GM19239 (cell line): ENCODE data around the gene NDUFA7.
"Not testable (repeated sequence)": the region's sequence is repeated elsewhere in the genome, so short reads cannot be mapped to it uniquely, and the experiment has no call there.

ENCODE experiments used
- DNase-seq: peaks from one replicate; pipeline ENCODE4 v3.0.0; 2011; ENCODE audit warnings: low spot score; ENCODE audit not compliant: insufficient read length
- FAIRE-seq: peaks from 2 replicates; lab custom pipeline; 2011; peaks lifted over from hg19 to GRCh38; lab: Jason Lieb, UNC

NDUFA7 gene

GRCh38 chr19:8342684-8343482 lies 21.7 kb upstream of the NDUFA7 start, which contains the start of gene KANK3:
TSS of gene KANK3 (minus strand) at chr19:8343262. CDS start at chr19:8337828, 5,434 bp downstream.
- peak; percentile 76 for FAIRE-seq
- DNase-seq, result peak; percentile 97

DNA sequence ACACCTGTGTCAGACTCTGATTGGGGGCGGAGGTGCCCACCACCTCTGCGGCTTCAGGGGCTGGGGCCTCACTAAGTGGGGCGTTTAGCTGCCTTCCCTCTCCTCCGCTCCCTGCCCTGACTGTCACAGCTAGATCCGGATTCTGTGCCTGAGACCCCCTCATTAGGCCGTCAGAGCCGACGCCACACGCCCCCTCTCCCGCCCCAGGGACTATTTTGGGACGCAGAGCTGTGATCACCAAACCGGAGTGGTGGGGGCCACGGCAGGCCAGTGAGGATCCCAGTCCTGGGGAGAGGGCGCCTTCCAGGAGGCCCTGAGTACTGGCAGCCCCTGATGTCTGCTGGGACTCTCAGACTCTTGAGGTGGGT lies 21.1 kb upstream of the NDUFA7 start:
- no peak for FAIRE-seq
- DNase-seq, result no peak

DNA sequence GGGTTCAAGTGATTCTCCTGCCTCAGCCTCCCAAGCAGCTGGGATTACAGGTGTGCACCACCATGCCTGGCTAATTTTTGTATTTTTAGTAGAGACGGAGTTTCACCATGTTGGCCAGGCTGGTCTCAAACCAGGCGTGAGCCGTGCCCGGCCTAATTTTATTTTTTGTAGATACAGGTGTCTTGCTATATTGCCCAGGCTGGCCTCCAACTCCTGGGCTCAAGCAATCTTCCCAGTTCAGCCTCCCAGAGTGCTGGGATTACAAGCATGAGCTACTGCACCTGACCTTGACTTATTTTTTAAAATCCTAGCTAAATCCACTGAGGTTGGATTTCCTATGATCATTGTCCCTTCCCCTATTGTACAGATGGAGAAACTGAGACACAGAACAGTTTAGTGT lies 20.3 kb upstream of the NDUFA7 start:
- not testable (repeated sequence) for FAIRE-seq

GRCh38 chr19:8340341-8341096 lies 19.3 kb upstream of the NDUFA7 start:
- FAIRE-seq (no peak), DNase-seq (no peak)

More for the DNA sequence above, 20.3 kb upstream of the NDUFA7 start:
- DNase-seq, result not testable (repeated sequence)

DNA sequence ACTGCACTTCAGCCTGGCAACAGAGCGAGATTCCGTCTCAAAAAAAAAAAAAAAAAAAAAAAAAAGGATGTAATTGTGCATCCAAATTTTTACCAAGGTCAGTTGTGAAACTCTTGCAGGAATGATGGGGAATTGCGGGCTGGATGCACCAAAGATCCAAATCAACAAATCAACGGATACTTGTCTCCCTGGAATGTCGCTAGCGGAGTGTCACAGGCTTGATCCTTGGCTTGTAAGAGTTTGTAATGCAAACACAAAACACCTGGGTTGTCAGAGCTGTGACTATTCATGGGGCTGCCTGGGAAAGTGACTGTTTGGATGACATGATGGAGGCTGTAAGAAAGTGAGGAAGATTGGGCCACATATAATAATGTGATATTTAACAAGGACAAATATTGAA lies 17.7 kb upstream of the NDUFA7 start:
- DNase-seq, result no peak

GRCh38 chr19:8337728-8338127 lies 16.6 kb upstream of the NDUFA7 start:
- FAIRE-seq (no peak), DNase-seq (no peak)

More for the DNA sequence above, 17.7 kb upstream of the NDUFA7 start:
- no peak for FAIRE-seq

DNA sequence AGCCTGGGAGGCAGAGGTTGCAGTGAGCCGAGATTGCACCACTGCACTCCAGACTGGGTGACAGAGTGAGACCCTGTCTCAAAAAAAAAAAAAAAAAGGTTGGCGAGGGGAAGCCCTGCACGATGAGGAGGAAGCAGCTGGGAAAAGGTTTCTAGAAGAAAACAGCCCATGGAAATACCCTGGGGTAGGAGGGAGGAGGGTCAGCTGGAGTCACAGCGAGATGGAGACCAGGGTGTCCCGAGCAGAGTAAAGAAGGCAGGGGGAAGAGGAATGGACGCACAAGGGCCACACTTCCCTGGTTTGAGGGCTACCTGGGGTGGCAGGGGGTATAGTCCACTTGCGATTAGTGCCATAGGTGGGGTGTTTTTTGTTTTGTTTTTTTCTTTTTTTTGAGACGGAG lies 15.5 kb upstream of the NDUFA7 start:
- DNase-seq (no peak), FAIRE-seq (no peak)

DNA sequence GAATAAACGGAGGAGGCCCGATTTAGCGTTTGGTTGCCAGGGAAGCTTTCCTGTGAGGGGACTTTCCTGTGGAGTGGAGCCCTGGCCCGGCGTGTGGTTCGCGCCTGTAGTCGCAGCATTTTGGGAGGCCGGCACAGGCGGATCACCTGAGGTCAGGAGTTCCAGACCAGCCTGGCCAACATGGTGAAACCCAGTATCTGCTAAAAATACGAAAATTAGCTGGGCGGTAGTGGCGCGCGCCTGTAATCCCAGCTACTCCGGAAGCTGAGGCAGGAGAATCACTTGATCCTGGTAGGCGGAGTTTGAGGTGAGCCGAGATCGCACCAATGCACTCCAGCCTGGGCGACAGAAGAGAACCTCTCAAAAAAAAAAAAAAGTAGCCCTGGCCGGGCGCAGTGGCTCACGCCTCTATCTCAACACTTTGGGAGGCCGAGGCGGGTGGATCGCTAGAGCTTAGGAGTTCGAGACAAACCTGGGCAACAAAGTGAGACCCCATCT lies 14.9 kb upstream of the NDUFA7 start:
- no peak for FAIRE-seq
- DNase-seq, result no peak

DNA sequence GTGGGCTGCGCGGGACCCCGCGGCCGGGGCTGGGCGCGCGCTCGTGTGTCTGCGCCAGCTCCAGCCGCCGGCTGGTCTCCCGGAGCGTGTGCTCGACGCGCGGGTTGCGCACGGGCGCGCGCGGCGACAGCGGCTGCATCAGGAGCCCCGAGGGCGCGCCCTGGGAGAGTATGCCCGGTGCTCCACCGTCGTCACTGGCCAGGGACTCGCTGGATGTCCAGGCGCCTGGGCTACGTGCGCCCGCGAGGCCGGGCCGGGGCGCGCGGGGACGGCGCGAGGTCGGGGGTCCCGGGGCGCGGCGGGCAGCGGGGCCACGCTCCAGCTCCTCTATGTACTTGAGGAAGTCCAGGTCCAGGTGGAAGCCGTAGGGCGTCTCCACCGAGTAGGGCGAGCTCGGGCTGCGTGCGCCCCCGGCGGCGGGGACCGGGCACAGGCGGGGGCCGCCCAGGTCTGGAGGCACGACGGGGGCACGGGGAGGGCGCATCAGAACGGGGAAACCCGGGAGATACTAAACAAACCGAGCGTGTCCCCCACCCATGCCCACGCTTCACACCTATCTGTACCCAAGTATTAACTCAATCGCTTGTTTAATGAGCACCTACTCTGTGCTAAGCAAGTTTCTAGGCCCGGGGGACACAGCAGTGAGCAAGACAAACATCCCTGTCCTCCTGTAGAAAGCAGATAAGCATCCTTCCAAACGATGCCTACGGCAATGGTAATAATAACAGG lies 14.3 kb upstream of the NDUFA7 start:
- no peak for DNase-seq

GRCh38 chr19:8334458-8335342 lies 13.5 kb upstream of the NDUFA7 start:
- peak; percentile 75 for DNase-seq
- no peak for FAIRE-seq

More for the DNA sequence above, 14.3 kb upstream of the NDUFA7 start:
- FAIRE-seq, result no peak

DNA sequence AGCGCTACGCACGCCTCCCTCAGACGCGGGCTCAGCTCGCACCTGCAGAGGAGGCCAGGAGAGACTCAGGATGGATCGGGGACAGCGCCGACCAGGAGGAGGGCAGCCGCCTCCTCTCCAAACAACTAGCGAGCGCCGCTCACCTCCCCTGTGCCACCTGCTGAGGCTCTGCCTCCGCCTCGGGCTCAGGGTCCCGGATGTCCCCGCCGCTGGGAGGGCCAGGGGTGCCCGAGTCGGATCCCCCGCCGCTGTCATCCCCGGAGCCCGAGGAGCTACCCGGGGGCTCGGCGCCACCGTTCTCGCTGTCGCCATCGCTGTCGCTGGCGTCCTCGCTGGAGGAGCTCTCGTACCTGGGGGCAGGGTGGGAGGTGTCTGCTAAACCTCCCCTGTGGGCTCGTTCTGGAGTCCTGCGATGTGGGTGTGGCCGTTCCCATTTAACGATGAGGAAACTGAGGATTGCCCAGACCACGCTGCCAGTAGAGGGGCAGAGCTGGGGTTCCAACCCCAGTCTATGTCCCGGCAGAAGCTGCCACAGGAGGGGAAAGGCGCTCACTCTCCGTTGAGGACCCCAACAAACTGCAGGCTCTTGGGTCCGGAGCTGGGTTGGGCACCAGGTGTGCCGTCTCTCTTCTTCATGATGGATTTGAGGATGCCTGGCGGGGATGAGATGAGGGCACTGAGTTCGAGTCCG lies 12.7 kb upstream of the NDUFA7 start:
- DNase-seq (no peak), FAIRE-seq (no peak)

- DNase-seq (no peak), FAIRE-seq (no peak)
Observed at GRCh38 chr19:8332976-8333766, 12.0 kb upstream of the NDUFA7 start.

DNA sequence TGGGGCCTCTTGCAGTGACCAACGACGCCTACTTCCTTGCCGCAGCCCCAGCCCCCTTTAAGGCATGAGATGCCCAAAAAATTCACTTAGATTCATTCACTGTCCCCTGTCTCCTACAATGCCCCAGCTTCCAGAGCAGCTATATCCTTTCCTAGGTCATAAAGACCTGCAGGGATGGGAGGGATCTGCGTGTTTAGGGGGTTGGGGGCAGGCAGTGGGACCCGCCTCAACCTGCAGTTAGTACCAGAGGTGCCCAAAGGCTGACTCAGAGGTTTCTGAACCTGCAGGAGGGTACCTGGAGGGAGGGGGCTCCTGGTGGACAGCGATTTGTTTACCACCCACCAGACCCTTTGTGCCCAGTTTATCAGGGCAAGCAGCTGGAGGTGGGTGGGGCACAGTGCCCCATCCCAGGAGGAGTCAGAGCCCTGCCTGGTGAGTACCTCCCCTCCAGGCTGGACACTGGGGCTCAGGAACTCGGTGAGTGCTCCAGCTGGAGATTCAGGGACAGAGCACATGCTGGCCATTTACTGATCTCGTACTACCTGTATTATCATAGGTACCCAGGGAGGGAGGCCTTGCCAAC lies 10.2 kb upstream of the NDUFA7 start:
- FAIRE-seq, result no peak
- DNase-seq, result no peak

- DNase-seq, result no peak
- FAIRE-seq, result no peak
Observed at GRCh38 chr19:8329996-8330395, 8.8 kb upstream of the NDUFA7 start.

GRCh38 chr19:8325454-8325853 lies 4.3 kb upstream of the NDUFA7 start:
- DNase-seq, result no peak
- no peak for FAIRE-seq

- DNase-seq, result no peak
- FAIRE-seq, result no peak
Observed at GRCh38 chr19:8324186-8325050, 3.2 kb upstream of the NDUFA7 start.

GRCh38 chr19:8323781-8324185 lies 2.6 kb upstream of the NDUFA7 start:
- DNase-seq, result no peak
- no peak for FAIRE-seq
